Trophoblast cell (in vitro differentiated cells and primary cell): ENCODE measurements around the gene THNSL1.

Source experiments
- DNase-seq, 2 donors: peaks; one replicate each; pipeline ENCODE4 v3.0.0-alpha.2; 2016
- H2AFZ ChIP-seq: 2 replicates; pipeline ENCODE4 v1.6.1; 2013; ENCODE audit warnings: low read length, moderate library complexity, mild to moderate bottlenecking; ENCODE audit not compliant: insufficient read depth, poor library complexity
- H2AK5ac ChIP-seq: 2 replicates; pipeline ENCODE4 v1.6.1; 2013; ENCODE audit warnings: mild to moderate bottlenecking, low read length
- H2BK120ac ChIP-seq: 2 replicates; pipeline ENCODE4 v1.6.1; 2013; ENCODE audit warnings: low read length, mild to moderate bottlenecking, moderate library complexity; ENCODE audit not compliant: insufficient read depth, poor library complexity
- H2BK12ac ChIP-seq: 2 replicates; pipeline ENCODE4 v1.6.1; 2013; ENCODE audit warnings: mild to moderate bottlenecking, low read length, moderate library complexity
- H2BK5ac ChIP-seq: 2 replicates; pipeline ENCODE4 v1.6.1; 2013; ENCODE audit warnings: low read length, low read depth, moderate library complexity, mild to moderate bottlenecking; ENCODE audit not compliant: poor library complexity
- H3K14ac ChIP-seq: 2 replicates; pipeline ENCODE4 v1.6.1; 2013; ENCODE audit warnings: mild to moderate bottlenecking, low read length
- H3K18ac ChIP-seq: 2 replicates; pipeline ENCODE4 v1.6.1; 2013; ENCODE audit warnings: mild to moderate bottlenecking, low read length
- H3K23ac ChIP-seq: 2 replicates; pipeline ENCODE4 v1.6.1; 2013; ENCODE audit warnings: low read length
- H3K27ac ChIP-seq: 2 replicates; pipeline ENCODE4 v1.5.1; 2013; ENCODE audit warnings: low read depth, mild to moderate bottlenecking, inconsistent platforms, low read length, moderate library complexity
- H3K27me3 ChIP-seq: 2 replicates; pipeline ENCODE4 v1.6.1; 2013; ENCODE audit warnings: inconsistent platforms, mild to moderate bottlenecking, low read length, moderate library complexity; ENCODE audit not compliant: insufficient read depth
- H3K36me3 ChIP-seq, 2 experiments: 1 replicate in 1 of 2; 2 replicates in 1 of 2; pipeline ENCODE4 v1.6.1; 2013; ENCODE audit warnings: low read length in 2 of 2, mild to moderate bottlenecking in 2 of 2, moderate library complexity in 1 of 2; ENCODE audit not compliant: insufficient read depth in 2 of 2, control insufficient read depth in 1 of 2
- H3K4ac ChIP-seq: 2 replicates; pipeline ENCODE4 v1.6.1; 2013; ENCODE audit warnings: low read depth, mild to moderate bottlenecking, low read length, moderate library complexity
- H3K4me1 ChIP-seq, 2 experiments: 1 replicate in 1 of 2; 2 replicates in 1 of 2; pipeline ENCODE4 v1.6.1; 2013; ENCODE audit warnings: low read length in 2 of 2, mild to moderate bottlenecking in 2 of 2, moderate library complexity in 1 of 2; ENCODE audit not compliant: insufficient read depth in 2 of 2, control insufficient read depth in 1 of 2
- H3K4me2 ChIP-seq: 2 replicates; pipeline ENCODE4 v1.6.1; 2013; ENCODE audit warnings: inconsistent platforms, mild to moderate bottlenecking, low read length, moderate library complexity
- H3K4me3 ChIP-seq: 2 replicates; pipeline ENCODE4 v1.5.1; 2013; ENCODE audit warnings: mild to moderate bottlenecking, low read depth, low read length, inconsistent platforms
- H3K79me1 ChIP-seq: one replicate; pipeline ENCODE4 v1.6.1; 2013; ENCODE audit warnings: low read length
- H3K79me2 ChIP-seq: 2 replicates; pipeline ENCODE4 v1.6.1; 2013; ENCODE audit warnings: low read length, mild to moderate bottlenecking; ENCODE audit not compliant: control insufficient read depth, insufficient read depth, poor library complexity
- H3K9ac ChIP-seq: 2 replicates; pipeline ENCODE4 v1.6.1; 2013; ENCODE audit warnings: mild to moderate bottlenecking, low read length
- H3K9me3 ChIP-seq: 2 replicates; pipeline ENCODE4 v1.6.1; 2013; ENCODE audit warnings: low read depth, mild to moderate bottlenecking, control low read depth, inconsistent platforms, low read length; ENCODE audit not compliant: insufficient read depth
- H4K12ac ChIP-seq: 2 replicates; pipeline ENCODE4 v1.6.1; 2013; ENCODE audit warnings: low read depth, mild to moderate bottlenecking, low read length, moderate library complexity
- H4K8ac ChIP-seq: 2 replicates; pipeline ENCODE4 v1.6.1; 2013; ENCODE audit warnings: low read depth, mild to moderate bottlenecking, low read length, moderate library complexity
- H4K91ac ChIP-seq: one replicate; pipeline ENCODE4 v1.6.1; 2013; ENCODE audit warnings: low read depth, mild to moderate bottlenecking, low read length, moderate library complexity
- WGBS: extraction: QIAGEN DNeasy Blood & Tissue Kit; methylation state at CpG from one replicate; pipeline ENCODE4 v1.1.7; 2013; ENCODE audit warnings: missing lambda C conversion rate; ENCODE audit not compliant: insufficient read length, insufficient coverage; ENCODE audit errors: extremely low coverage; 5-methylcytosine and 5-hydroxymethylcytosine counted together

Gene THNSL1

DNA sequence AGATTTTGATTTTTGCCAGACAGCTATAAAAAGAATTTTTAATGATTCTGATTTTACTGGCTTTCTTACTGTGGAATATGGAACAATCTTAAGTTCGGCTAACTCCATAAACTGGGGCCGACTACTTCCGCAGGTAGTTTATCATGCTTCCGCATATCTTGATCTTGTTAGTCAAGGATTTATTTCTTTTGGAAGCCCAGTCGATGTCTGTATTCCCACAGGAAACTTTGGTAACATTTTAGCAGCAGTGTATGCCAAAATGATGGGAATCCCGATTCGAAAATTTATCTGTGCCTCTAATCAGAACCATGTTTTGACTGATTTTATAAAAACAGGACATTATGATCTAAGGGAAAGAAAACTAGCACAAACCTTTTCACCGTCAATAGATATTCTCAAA lies 8.1 kb downstream of the THNSL1 start:
- Histone ChIP-seq H3K4me1 (no peaks in the 10 kb centered on the region), H4K8ac (no peak overlapping the region), H2BK5ac (no peak overlapping the region), H3K27me3 (no peaks in the 10 kb centered on the region), H4K12ac (no peak overlapping the region), H3K4me2 (no peak overlapping the region), H2BK120ac (no peak overlapping the region), H3K14ac (no peak overlapping the region), H2AFZ (no peak overlapping the region), H3K79me2 (no peaks in the 10 kb centered on the region), H3K4ac (no peak overlapping the region), H2AK5ac (no peak overlapping the region), H3K4me3 (no peak overlapping the region), H3K9me3 (no peaks in the 10 kb centered on the region), H3K27ac (no peak overlapping the region), H4K91ac (no peak overlapping the region), H3K36me3 (no peaks in the 10 kb centered on the region), H2BK12ac (no peak overlapping the region), H3K23ac (no peak overlapping the region), H3K79me1 (no peaks in the 10 kb centered on the region), H3K18ac (no peak overlapping the region), H3K9ac (no peak overlapping the region)
- no peak for DNase-seq
- no CpG with 5 or more reads among the region's 8 CpGs for WGBS

DNA sequence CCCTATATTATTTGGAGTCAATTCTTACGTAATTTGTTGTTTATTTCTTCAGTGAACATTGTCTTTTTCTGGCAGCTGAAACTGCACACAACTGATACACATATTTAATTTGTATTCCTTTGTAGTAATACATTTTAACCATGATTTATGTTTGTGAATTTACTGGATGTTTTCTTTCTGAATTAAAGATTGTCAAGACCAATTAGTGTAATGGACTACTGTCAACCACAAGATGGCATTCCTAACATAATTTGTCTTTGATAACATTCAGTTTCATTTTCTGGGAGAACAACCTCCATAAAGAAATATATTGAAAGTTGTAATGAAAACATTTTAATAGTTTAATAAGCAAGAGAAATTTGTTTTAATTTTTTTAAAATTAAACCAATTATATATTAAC lies 10.1 kb downstream of the THNSL1 start:
- no peak overlapping the region for H3K4ac ChIP-seq
- H3K4me3 ChIP-seq, result no peak overlapping the region
- H4K8ac ChIP-seq, result no peak overlapping the region
- no peak overlapping the region for H4K91ac ChIP-seq
- H3K27ac ChIP-seq, result no peak overlapping the region
- no peak overlapping the region for H3K14ac ChIP-seq
- H2BK120ac ChIP-seq, result no peak overlapping the region
- H2BK12ac ChIP-seq, result no peak overlapping the region
- no peak overlapping the region for H2BK5ac ChIP-seq
- no peak overlapping the region for H3K9ac ChIP-seq
- H4K12ac ChIP-seq, result no peak overlapping the region
- no peaks in the 10 kb centered on the region for H3K9me3 ChIP-seq
- H3K79me2 ChIP-seq, result no peaks in the 10 kb centered on the region
- no peak overlapping the region for H3K18ac ChIP-seq
- H3K79me1 ChIP-seq, result no peaks in the 10 kb centered on the region
- no peaks in the 10 kb centered on the region for H3K27me3 ChIP-seq
- no peak overlapping the region for H2AK5ac ChIP-seq
- no peak for DNase-seq
- no peak overlapping the region for H2AFZ ChIP-seq
- no peak overlapping the region for H3K23ac ChIP-seq
- no peaks in the 10 kb centered on the region for H3K36me3 ChIP-seq
- H3K4me2 ChIP-seq, result no peak overlapping the region
- WGBS, result no CpG with 5 or more reads among the region's 1 CpG
- peaks cover 0 to 2% of the 10 kb centered on the region in 2 experiments for H3K4me1 ChIP-seq

DNA sequence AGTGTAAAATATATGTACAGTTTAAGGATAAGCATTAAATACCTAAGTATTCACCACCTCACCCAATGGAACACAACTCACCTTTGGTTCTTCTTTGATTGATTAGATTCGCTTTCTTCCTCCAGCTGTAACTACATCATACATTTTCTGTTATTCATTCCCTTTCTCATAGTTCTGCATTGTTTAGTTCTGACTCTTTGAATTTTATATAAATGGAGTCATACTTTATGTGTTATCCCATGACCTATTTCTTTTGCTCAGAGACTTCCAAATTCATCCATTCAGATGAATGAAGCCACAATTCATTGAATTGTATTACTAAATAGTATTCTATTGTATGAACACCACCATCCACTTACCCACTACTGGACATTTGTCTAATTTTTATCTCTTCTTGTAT lies 12.3 kb downstream of the THNSL1 start:
- H4K8ac ChIP-seq, result no peak overlapping the region
- H4K12ac ChIP-seq, result no peak overlapping the region
- H3K18ac ChIP-seq, result no peak overlapping the region
- no CpG with 5 or more reads among the region's 1 CpG for WGBS
- no peak overlapping the region for H3K14ac ChIP-seq
- H3K27ac ChIP-seq, result no peak overlapping the region
- no peak overlapping the region for H3K4me2 ChIP-seq
- H2BK12ac ChIP-seq, result no peak overlapping the region
- H3K4me1 ChIP-seq, result peaks cover 0 to 2% of the 10 kb centered on the region in 2 experiments
- no peak overlapping the region for H3K4ac ChIP-seq
- no peak overlapping the region for H2AK5ac ChIP-seq
- no peak overlapping the region for H2BK120ac ChIP-seq
- no peak overlapping the region for H4K91ac ChIP-seq
- H2AFZ ChIP-seq, result no peak overlapping the region
- H3K79me1 ChIP-seq, result no peaks in the 10 kb centered on the region
- H3K27me3 ChIP-seq, result no peaks in the 10 kb centered on the region
- no peak overlapping the region for H3K9ac ChIP-seq
- no peak overlapping the region for H3K4me3 ChIP-seq
- no peaks in the 10 kb centered on the region for H3K79me2 ChIP-seq
- H3K23ac ChIP-seq, result no peak overlapping the region
- no peak for DNase-seq
- H3K36me3 ChIP-seq, result no peaks in the 10 kb centered on the region
- no peak overlapping the region for H2BK5ac ChIP-seq
- H3K9me3 ChIP-seq, result no peaks in the 10 kb centered on the region

DNA sequence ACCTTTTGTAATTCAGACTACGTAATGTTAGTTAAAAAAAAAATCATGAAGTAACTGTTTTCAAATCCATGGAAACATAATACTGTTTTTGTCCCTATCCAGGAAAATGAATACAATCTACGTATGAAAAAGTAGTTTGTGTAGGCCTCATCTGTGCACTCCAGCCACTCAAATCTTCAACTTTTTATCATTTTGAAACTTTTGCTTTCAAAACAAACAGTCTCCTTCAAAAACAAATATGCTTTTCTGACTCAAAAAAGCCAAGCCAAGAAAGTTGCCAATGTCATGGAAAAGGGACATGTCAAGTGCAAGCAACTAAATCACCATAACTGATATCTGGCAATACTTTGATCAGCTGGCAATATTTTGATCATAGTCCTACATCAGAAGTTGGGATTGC lies 13.1 kb downstream of the THNSL1 start:
- Histone ChIP-seq H3K4me2 (no peak overlapping the region), H3K18ac (no peak overlapping the region), H3K79me1 (no peaks in the 10 kb centered on the region), H3K9me3 (no peaks in the 10 kb centered on the region), H3K4me1 (peaks cover 0 to 2% of the 10 kb centered on the region in 2 experiments), H4K8ac (no peak overlapping the region), H2AFZ (no peak overlapping the region), H3K4me3 (no peak overlapping the region), H3K9ac (no peak overlapping the region), H2AK5ac (no peak overlapping the region), H4K91ac (no peak overlapping the region), H2BK120ac (no peak overlapping the region), H3K27me3 (no peaks in the 10 kb centered on the region), H3K14ac (no peak overlapping the region), H3K4ac (no peak overlapping the region), H3K23ac (no peak overlapping the region), H3K36me3 (no peaks in the 10 kb centered on the region), H4K12ac (no peak overlapping the region), H2BK12ac (no peak overlapping the region), H3K27ac (no peak overlapping the region), H3K79me2 (no peaks in the 10 kb centered on the region), H2BK5ac (no peak overlapping the region)
- no CpG with 5 or more reads among the region's 2 CpGs for WGBS
- no peak for DNase-seq
